GM18498 (cell line): ENCODE measurements around the gene FNDC3B.

Source experiments
- ATAC-seq: cut with Tn5 transposase; IDR thresholded peaks from one replicate; pipeline ENCODE4 v1.9.1; 2021; ENCODE audit warnings: mild to moderate bottlenecking, moderate library complexity; ENCODE audit not compliant: unreplicated experiment

FNDC3B gene

DNA sequence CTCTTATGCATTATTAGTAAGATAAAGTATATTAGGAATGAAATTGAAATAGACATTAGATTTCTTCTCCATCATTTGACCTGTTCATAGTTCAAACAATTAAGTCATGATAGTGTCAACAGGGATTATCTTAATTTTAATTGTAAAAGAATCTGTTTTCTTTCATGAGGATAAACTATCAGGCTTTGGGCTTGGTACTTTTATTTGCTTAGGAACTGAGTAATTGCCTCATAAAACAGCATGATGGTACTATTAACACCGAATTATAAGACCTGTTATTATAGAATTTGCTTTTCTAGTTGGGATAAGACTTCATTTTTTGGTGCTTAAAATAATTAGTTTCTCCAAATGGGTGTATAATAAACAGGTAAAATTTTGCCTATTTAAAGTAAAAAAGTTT, 71.8 kb downstream of the FNDC3B start:
- no peak for ATAC-seq

GRCh38 chr3:172112078-172112733, 72.8 kb downstream of the FNDC3B start:
- no peak for ATAC-seq

GRCh38 chr3:172112734-172113120, 73.3 kb downstream of the FNDC3B start:
- no peak for ATAC-seq

DNA sequence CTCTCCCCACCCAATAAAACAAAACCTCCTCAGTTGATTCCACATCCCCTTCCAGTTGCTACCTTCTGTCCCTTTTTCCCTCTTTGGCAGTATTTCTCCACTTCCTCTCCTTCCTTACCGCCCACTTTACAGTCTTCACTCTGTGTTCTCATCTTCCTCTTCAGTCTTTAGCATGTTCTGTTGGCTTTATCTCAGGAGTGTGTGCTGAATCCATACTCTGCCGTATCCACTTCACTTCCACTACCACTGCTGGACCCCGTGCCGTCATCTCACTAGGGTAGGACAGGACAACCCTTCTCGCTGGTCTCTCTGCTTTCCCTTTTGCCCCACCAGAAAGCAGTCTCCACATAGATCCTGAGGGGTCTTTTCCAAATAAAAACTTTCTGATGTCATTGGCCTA, 74.3 kb downstream of the FNDC3B start:
- no peak for ATAC-seq

DNA sequence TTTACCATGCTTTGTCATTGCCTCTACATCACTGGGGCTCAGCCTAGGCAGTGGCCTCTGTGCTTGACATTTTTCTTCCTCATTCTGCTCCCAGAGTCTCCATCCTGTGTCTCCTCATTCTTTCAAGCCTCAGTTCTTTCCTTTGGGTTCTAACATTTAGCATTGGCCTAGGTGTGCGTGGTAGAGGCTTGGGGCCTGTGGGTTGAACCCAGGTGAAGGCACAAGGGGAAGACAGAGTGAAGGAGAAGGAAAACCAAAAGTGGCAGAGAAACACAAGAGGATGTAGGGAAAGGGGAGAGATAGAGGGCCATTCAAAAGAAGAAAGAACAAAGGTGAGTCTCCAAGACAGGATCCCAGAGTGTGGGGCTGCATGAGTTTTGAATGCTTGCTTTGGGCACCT, 75.7 kb downstream of the FNDC3B start:
- no peak for ATAC-seq

DNA sequence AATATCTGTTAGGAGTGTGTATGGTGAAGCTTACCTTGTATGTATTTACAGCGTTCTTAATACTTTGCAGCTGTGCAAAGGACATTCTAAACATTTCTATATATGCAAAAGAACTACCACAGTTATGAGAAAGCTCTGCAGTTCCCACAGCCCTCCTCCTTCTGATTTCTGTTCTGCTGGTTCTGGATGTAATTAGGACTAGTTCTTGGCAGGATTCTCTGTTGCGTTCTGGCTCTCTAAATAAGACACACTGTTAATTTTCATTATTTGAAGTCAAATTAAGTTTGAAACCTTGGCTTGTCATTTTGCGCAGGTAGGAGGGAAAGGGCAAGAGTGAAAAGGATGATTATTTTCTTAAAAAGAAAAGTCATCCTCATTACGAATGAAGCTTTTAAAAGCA, 76.4 kb downstream of the FNDC3B start:
- ATAC-seq = no peak

GRCh38 chr3:172118019-172118418, 78.6 kb downstream of the FNDC3B start:
- no peak for ATAC-seq

DNA sequence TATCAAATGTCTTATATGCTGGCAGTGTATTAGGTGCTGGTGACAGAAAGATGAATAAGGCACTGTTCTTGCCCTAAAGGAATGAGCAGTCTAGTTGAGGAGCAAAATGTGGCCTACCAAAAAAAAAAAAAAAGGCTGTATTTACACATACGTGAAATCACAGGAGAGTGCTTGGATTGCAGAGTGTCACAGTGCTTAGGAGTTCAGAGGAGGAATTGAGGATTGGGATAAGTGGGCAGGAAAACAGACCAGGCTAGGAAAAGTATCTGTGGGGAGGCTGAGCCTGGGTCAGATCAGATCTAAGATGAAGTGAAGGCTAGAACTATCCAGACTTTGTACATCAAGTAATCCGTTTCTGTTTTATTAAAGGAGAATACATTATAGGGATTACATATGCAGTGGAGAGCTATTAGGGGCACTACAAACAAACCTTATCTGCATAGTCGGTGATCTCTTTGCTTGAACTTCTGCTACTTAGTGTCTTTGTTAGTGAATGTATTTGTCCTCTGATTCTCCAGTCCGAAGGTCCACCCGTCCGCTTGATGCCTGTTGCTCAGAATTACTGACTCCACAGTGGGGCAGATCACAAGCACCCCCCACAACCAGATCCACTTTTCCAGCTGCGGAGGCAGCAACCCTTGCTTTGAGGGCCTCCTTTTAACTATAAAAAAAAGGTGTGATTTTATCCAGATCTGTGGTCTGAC, 80.0 kb downstream of the FNDC3B start:
- no peak for ATAC-seq

- ATAC-seq = no peak
Observed at GRCh38 chr3:172120912-172121311, 81.5 kb downstream of the FNDC3B start.

DNA sequence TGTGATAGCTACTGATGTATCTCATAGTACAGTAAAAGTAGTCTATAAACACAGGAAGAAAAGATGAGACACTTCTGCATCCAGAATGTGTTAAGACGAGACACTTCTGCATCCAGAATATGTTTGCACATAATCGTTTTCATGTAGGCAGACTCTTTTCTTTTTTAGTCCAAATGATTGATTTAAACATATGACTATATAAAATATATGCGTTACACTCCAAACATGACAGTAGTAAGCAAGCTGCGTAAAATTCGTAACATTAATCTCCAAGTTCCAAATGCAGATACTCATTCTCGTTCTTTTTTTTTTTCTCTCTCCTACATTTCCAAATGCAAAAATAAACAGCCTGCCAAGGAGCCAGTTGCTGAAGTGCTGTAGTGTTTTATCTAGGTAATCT, 82.6 kb downstream of the FNDC3B start:
- ATAC-seq = no peak

DNA sequence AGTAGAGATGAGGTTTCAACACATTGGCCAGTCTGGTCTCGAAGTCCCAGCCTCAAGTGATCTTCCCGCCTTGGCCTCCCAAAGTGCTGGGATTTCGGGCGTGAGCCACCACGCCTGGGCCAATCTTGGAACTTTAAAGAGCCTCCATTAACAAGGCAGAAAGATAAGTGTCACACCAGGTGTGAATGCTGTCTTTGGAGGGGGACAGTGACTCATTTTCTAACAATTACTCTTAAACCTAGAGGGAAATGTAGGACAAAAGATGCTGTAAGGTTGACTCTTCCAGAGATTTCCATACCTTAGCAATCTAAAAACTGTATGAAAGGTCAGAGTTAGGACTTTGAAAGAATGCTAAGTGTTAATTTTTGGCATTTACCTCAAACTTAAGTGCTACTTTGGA, 84.9 kb downstream of the FNDC3B start:
- no peak for ATAC-seq

DNA sequence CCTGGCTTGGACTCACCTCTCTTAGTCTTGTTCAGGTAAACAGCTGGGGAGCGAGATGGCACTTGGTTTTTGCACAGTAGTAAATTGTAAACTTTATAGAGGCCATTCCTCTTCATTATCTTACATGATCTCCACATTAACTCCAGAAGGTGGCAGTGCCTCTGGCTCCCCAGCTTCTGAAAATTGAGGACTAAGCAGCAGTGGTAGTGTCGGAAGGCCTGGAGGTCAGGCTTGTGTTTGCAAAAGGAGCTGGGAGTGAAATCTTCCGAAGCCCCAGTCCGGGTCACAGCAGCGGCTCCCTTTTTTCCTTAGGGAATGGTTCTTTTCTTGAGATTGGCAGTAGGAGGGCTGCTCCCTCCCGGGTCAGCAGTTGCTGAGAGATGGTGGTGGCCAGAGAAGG, 85.7 kb downstream of the FNDC3B start:
- no peak for ATAC-seq

DNA sequence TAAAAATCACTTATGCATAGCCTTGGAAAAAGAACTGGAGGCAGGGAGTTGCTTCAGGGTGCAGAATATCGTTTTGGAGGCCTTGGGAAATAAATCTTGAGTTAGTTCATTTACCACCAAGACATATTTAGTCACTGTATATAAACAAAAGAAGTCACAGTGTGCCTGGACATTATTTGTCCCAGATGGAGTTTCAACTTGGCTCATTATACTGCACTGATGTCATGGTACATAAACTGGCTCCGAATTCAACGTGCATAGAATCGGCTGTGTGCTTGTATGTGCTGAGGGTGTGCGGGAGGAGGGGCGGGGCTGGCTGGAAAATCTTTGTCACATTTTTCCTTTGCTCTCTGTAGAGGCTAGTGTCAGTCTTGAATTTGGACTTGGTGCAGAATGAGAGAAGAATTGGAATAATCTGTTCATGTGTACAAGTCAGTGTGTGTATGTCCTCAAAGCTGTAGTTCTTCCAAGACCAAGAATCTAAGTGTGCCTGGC, 86.6 kb downstream of the FNDC3B start:
- ATAC-seq = no peak

DNA sequence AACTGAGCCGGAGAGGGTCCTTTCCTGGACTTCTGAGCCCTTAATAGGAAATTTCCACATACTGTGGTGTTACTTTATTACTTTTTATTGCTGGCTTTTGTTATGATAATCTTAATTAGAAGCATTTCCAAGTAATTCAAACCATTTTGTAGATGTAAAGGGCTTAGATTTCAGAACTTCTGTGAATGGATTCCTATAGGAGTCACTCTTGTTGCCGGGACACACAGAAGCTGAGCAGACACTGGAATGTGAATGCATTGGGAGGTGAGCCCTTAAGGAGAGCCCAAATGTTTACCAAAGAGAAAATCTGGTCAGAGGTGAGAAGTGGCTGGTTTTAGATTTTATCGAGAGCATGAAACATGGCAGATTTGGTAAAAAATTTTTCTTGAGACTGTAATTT, 87.4 kb downstream of the FNDC3B start:
- no peak for ATAC-seq

GRCh38 chr3:172127141-172127540, 87.8 kb downstream of the FNDC3B start:
- ATAC-seq = no peak

- ATAC-seq = no peak
Observed at GRCh38 chr3:172127929-172128580, 88.7 kb downstream of the FNDC3B start.

DNA sequence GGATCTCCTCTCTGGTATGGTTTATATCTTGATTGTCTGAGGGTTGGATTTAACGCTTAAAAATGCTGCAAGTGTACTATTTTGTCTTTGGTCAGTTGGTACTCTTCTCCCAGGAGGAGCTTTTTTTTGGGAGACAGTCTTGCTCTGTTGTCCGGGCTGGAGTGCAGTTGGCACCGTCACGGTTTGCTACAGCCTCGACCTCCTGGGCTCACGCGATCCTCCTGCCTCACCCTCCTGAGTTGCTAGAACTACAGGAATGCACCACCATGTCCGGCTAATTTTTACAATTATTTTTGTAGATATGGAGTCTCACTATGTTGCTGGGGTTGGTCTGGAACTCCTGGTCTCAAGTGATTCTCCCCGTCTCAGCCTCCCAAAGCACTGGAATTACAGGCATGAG, 89.5 kb downstream of the FNDC3B start:
- no peak for ATAC-seq

- no peak for ATAC-seq
Observed at GRCh38 chr3:172129498-172129849, 90.1 kb downstream of the FNDC3B start.

DNA sequence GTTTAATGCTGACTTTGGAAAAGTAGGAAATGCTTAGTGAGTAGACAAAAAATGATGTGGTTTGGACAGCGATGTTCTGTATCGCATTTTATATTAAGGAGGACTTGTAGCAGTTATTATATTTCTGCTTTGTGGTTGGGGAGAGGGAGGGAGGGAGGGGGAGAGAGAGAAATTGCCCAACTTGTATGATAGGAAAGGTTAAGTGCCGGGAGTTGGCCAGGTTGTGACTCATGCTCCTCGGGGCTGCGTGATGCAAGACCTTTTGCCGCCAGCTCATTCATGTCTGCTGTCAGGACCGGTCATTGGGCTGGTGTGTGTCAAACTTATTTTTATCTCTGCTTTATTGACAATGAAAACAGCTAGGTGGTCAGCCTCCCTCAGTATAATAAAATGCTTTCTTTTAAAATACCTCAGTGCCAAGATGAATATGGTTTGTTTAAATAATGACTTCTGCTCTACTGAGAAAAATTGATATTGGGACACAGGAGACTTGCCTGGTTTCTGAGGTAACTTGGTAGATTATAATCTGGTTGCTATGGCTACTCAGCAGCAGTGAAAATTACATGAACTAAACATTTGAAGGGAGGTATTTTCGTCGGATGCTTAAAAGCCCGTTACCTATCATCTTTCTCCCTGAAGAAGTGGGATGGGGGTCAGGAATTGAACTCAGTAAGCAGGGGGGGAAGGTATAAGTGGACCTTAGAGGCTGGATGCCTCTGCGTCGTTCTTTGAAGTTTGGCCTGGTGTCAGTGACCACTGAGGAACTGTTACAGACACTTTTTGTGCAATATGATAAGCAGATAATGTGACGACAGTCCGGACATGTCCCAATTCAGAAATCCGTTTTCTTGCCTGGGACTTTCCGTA, 90.7 kb downstream of the FNDC3B start:
- no peak for ATAC-seq

GRCh38 chr3:172130717-172131050, 91.3 kb downstream of the FNDC3B start:
- no peak for ATAC-seq

DNA sequence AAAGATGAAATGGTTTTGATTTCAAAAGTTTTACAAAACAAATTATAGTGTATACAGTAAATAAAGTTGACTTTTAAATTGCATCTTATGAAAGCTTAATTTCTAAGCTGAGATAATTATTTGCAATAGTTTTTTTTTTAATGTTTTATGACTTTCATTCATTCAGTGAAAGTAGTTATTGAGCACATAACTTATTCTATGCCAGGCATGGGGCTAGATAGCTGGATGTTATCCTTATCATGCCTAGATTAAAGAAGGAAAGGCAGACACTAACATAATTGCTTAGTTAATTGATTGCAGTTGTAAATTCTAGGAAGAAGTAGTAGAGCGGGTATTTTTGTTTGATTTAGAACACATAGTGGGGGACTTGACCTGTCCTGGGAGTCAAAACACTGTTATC, 92.4 kb downstream of the FNDC3B start:
- ATAC-seq = no peak
